Measurements from ENCODE around the gene LTBP3. TPM values are rescaled to one million over a fixed set of nuclear protein-coding genes. Genes with fewer than 3 reads are reported as not detected.

LTBP3 gene
- total RNA-seq, 1 donor from 2014 or later, result 25.0 TPM

- Mint-ChIP-seq H3K27me3 (peaks cover 4% of the 10 kb centered on the region), H3K27ac (peak overlapping the region; percentile 35), H3K36me3 (ENCODE audit: low read depth) (peaks cover 6% of the 10 kb centered on the region), H3K9me3 (no peaks in the 10 kb centered on the region), H3K4me1 (peaks cover 38% of the 10 kb centered on the region), H3K4me3 (no peak overlapping the region)
- TF ChIP-seq, protein P1, sequence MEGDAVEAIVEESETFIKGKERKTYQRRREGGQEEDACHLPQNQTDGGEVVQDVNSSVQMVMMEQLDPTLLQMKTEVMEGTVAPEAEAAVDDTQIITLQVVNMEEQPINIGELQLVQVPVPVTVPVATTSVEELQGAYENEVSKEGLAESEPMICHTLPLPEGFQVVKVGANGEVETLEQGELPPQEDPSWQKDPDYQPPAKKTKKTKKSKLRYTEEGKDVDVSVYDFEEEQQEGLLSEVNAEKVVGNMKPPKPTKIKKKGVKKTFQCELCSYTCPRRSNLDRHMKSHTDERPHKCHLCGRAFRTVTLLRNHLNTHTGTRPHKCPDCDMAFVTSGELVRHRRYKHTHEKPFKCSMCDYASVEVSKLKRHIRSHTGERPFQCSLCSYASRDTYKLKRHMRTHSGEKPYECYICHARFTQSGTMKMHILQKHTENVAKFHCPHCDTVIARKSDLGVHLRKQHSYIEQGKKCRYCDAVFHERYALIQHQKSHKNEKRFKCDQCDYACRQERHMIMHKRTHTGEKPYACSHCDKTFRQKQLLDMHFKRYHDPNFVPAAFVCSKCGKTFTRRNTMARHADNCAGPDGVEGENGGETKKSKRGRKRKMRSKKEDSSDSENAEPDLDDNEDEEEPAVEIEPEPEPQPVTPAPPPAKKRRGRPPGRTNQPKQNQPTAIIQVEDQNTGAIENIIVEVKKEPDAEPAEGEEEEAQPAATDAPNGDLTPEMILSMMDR (IDR thresholded peaks at IDR 0.05), result no peak
- no peak for ATAC-seq (ENCODE audit: low read depth)
- POLR2A ChIA-PET, result interaction anchor here (0.6 to 3.1 kb wide), 3 partner anchors 12 to 65 kb away, joined by 3 to 11 read pairs (median 3); partner anchors contain the start of gene MALAT1
- CTCF ChIA-PET, result interaction anchor here (1.0 to 2.8 kb wide), 2 partner anchors 11 to 23 kb away, joined by 3 to 12 read pairs; no protein-coding TSS in a partner anchor
- no peak for DNase-seq
- intact Hi-C loops (cut with micrococcal nuclease), result no loop called here
Measured at GRCh38 chr11:65563601-65564000, 5.4 kb upstream of the LTBP3 start.

- peaks cover 32% of the 10 kb centered on the region for H3K4me1 Mint-ChIP-seq
- ATAC-seq (ENCODE audit: low read depth), result no peak
- H3K36me3 Mint-ChIP-seq (ENCODE audit: low read depth), result peaks cover 2% of the 10 kb centered on the region
- H3K27me3 Mint-ChIP-seq, result peaks cover 4% of the 10 kb centered on the region
- no peak overlapping the region for H3K27ac Mint-ChIP-seq
- H3K9me3 Mint-ChIP-seq, result no peaks in the 10 kb centered on the region
- ChIA-PET POLR2A (interaction anchor here (1.7 kb wide), 1 partner anchor 11 kb away, joined by 3 read pairs; no protein-coding TSS in a partner anchor), CTCF (interaction anchor here (2.8 kb wide), 1 partner anchor 10 kb away, joined by 12 read pairs; no protein-coding TSS in a partner anchor)
- intact Hi-C loops (cut with micrococcal nuclease), result no loop called here
- no peak overlapping the region for H3K4me3 Mint-ChIP-seq
- no peak for DNase-seq
- TF ChIP-seq, protein P1 (IDR thresholded peaks at IDR 0.05), result no peak
Measured at GRCh38 chr11:65562788-65563187, 4.6 kb upstream of the LTBP3 start.

- DNase-seq, result no peak
- Mint-ChIP-seq H3K4me3 (no peak overlapping the region), H3K36me3 (ENCODE audit: low read depth) (peaks cover under 1% of the 10 kb centered on the region), H3K9me3 (no peaks in the 10 kb centered on the region), H3K27ac (no peak overlapping the region), H3K4me1 (peaks cover 36% of the 10 kb centered on the region), H3K27me3 (peaks cover 4% of the 10 kb centered on the region)
- TF ChIP-seq, protein P1 (IDR thresholded peaks at IDR 0.05), result no peak
- POLR2A ChIA-PET, result interaction anchor here (2.2 kb wide), 1 partner anchor 26 kb away, joined by 4 read pairs; no protein-coding TSS in a partner anchor
- ATAC-seq (ENCODE audit: low read depth), result no peak
- CTCF ChIA-PET, result interaction anchor here (2.8 kb wide), 1 partner anchor 10 kb away, joined by 12 read pairs; no protein-coding TSS in a partner anchor
- intact Hi-C loops (cut with micrococcal nuclease), result no loop called here
Measured at GRCh38 chr11:65562020-65562419, 3.9 kb upstream of the LTBP3 start.

- ATAC-seq (ENCODE audit: low read depth) (no peak), DNase-seq (no peak)
- Mint-ChIP-seq H3K4me3 (no peak overlapping the region), H3K27ac (no peak overlapping the region), H3K9me3 (no peaks in the 10 kb centered on the region), H3K36me3 (ENCODE audit: low read depth) (no peaks in the 10 kb centered on the region), H3K4me1 (peaks cover 27% of the 10 kb centered on the region), H3K27me3 (peaks cover 4% of the 10 kb centered on the region)
- intact Hi-C loops (cut with micrococcal nuclease), result no loop called here
- ChIA-PET CTCF (interaction anchor here (0.9 kb wide), 1 partner anchor 14 kb away, joined by 3 read pairs; no protein-coding TSS in a partner anchor), POLR2A (interaction anchor here (0.7 to 2.2 kb wide), 6 partner anchors 8 to 28 kb away, joined by 3 to 13 read pairs (median 8); partner anchors contain the start of gene ZNRD2)
- TF ChIP-seq, protein P1 (IDR thresholded peaks at IDR 0.05), result no peak
Measured at GRCh38 chr11:65560555-65561418, 2.6 kb upstream of the LTBP3 start.

All from activated B cell treated with CpG ODN at 0.5 μM for 24 hours (primary cell).